NCI-H187 treated with DMSO at 0.1 percent for 48 hours (cell line): ENCODE measurements around the gene CYP2C9.

Experiments
- DNase-seq: peaks from one replicate; lab custom pipeline; 2025; lab: John Stamatoyannopoulos, UW

Gene CYP2C9

GRCh38 chr10:95039281-95039680 lies 100.8 kb downstream of the CYP2C9 start:
- no peak for DNase-seq
